Smooth muscle cell (in vitro differentiated cells): ENCODE data around the gene ATAD2B. TPM values are rescaled to one million over a fixed set of nuclear protein-coding genes. Genes with fewer than 3 reads are reported as not detected.

Source experiments
- DNase-seq: peaks from one replicate; lab custom pipeline; 2025; ENCODE audit not compliant: unreplicated experiment; lab: John Stamatoyannopoulos, UW
- H2AFZ ChIP-seq: fragments of 200-600 bp; sonication (generic); 2 replicates; pipeline ENCODE4 v1.6.0; 2016; ENCODE audit warnings: antibody characterized with exemption, low read depth, mild to moderate bottlenecking
- H3F3A ChIP-seq: fragments of 200-600 bp; sonication (generic); 2 replicates; pipeline ENCODE4 v1.6.0; 2017; ENCODE audit warnings: antibody characterized with exemption, low read depth
- H3K27ac ChIP-seq: fragments of 200-600 bp; sonication (generic); 2 replicates; pipeline ENCODE4 v1.5.1; 2016; ENCODE audit warnings: low read depth, mild to moderate bottlenecking
- H3K27me3 ChIP-seq: fragments of 200-600 bp; sonication (generic); 2 replicates; pipeline ENCODE4 v1.6.1; 2016; ENCODE audit warnings: low read depth, mild to moderate bottlenecking
- H3K36me3 ChIP-seq: fragments of 200-600 bp; sonication (generic); 2 replicates; pipeline ENCODE4 v1.5.1; 2016; ENCODE audit warnings: low read depth
- H3K4me1 ChIP-seq: fragments of 200-600 bp; sonication (generic); 2 replicates; pipeline ENCODE4 v1.5.1; 2016; ENCODE audit warnings: low read depth
- H3K4me2 ChIP-seq: fragments of 200-600 bp; sonication (generic); 2 replicates; pipeline ENCODE4 v1.6.0; 2016; ENCODE audit warnings: mild to moderate bottlenecking
- H3K4me3 ChIP-seq: fragments of 200-600 bp; sonication (generic); 2 replicates; pipeline ENCODE4 v1.5.1; 2016; ENCODE audit warnings: mild to moderate bottlenecking
- H3K79me2 ChIP-seq: fragments of 200-600 bp; sonication (generic); 2 replicates; pipeline ENCODE4 v1.6.0; 2016; ENCODE audit warnings: low read depth, mild to moderate bottlenecking
- H3K9ac ChIP-seq: fragments of 200-600 bp; sonication (generic); 2 replicates; pipeline ENCODE4 v1.6.0; 2016; ENCODE audit warnings: low read depth
- H3K9me3 ChIP-seq: fragments of 200-600 bp; sonication (generic); replicated peaks from 2 replicates; pipeline ENCODE4 v1.5.1; 2016; ENCODE audit warnings: low read depth
- H4K20me1 ChIP-seq: fragments of 200-600 bp; sonication (generic); 2 replicates; pipeline ENCODE4 v1.6.0; 2016; ENCODE audit warnings: low read depth
- WGBS: methylation state at CpG from one replicate; pipeline ENCODE4 v1.1.7; 2016; ENCODE audit warnings: low lambda C conversion rate; 5-methylcytosine and 5-hydroxymethylcytosine counted together
- polyA plus RNA-seq: library from polyadenylated mRNA; unstranded; fragments of >200 nt; fragmentation: Nextera tagmentation; extraction: Ambion mirVana; gene quantifications from 2 replicates; pipeline ENCODE4 v1.2.1, GENCODE V29; 2016
- total RNA-seq: library from RNA; depleted of rRNA; stranded (reverse); fragments of >200 nt; gene quantifications from 2 replicates; pipeline ENCODE4 v1.2.3, GENCODE V29; 2014
- TF ChIP-seq, protein P1 (sequence below): fragments of 200-600 bp; sonication (generic); IDR thresholded peaks from 2 replicates; pipeline ENCODE4 v1.5.1; 2017; ENCODE audit warnings: borderline replicate concordance, mild to moderate bottlenecking, antibody characterized with exemption; ENCODE audit not compliant: insufficient read depth, poor library complexity, severe bottlenecking

Gene ATAD2B
- total and polyA plus RNA-seq, 2 experiments from 2014 or later = 6.2 to 17.5 TPM

DNA sequence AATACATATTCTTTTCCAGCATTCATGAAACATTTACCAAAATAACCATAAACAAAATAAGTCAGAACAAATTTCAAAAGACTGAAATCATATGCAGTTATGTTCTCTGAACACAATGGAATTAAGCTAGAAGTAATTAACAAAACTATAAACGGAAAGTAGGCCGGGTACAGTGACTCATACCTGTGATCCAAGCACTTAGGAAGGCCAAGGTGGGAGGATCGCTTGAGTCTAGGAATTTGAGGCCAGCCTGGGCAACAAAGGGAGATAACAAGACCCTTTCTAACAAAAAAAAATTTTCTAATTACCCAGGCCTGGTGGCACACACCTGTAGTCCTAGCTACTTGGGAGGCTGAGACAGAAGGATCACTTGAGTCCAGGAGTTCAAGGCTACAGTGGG is 14.9 kb downstream of the ATAD2B start:
- DNase-seq = no peak
- H2AFZ ChIP-seq = no peak overlapping the region
- H3K4me3 ChIP-seq = no peak overlapping the region
- H3K36me3 ChIP-seq = no peaks in the 10 kb centered on the region
- WGBS = 66% methylated on average over 3 of the region's 3 CpGs
- no peak overlapping the region for H3K9ac ChIP-seq
- H3K4me1 ChIP-seq = peaks cover 6% of the 10 kb centered on the region
- H3K79me2 ChIP-seq = peaks cover 78% of the 10 kb centered on the region
- no peaks in the 10 kb centered on the region for H3K27me3 ChIP-seq
- no peak overlapping the region for H3K4me2 ChIP-seq
- H3F3A ChIP-seq = peaks cover 12% of the 10 kb centered on the region
- H4K20me1 ChIP-seq = peaks cover 70% of the 10 kb centered on the region
- TF ChIP-seq, protein P1, sequence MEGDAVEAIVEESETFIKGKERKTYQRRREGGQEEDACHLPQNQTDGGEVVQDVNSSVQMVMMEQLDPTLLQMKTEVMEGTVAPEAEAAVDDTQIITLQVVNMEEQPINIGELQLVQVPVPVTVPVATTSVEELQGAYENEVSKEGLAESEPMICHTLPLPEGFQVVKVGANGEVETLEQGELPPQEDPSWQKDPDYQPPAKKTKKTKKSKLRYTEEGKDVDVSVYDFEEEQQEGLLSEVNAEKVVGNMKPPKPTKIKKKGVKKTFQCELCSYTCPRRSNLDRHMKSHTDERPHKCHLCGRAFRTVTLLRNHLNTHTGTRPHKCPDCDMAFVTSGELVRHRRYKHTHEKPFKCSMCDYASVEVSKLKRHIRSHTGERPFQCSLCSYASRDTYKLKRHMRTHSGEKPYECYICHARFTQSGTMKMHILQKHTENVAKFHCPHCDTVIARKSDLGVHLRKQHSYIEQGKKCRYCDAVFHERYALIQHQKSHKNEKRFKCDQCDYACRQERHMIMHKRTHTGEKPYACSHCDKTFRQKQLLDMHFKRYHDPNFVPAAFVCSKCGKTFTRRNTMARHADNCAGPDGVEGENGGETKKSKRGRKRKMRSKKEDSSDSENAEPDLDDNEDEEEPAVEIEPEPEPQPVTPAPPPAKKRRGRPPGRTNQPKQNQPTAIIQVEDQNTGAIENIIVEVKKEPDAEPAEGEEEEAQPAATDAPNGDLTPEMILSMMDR = no peak
- H3K27ac ChIP-seq = peak overlapping the region; percentile 35
- no peaks in the 10 kb centered on the region for H3K9me3 ChIP-seq

DNA sequence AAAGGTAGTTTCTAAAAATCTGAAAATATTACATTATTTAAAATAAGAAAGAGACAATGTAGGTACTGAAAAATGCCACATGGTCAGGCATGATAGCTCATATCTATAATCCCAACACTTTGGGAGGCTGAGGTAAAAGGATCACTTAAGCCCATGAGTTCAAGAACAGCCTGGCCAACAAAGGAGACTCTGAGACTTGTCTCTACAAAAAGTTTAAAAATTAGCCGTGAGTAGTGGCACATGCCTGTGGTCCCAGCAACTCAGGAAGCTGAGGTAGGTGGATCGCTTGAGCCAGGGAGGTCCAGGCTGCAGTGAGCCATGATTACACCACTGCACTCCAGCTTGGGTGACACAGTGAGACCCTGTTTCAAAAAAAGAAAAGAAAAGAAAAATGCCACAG is 21.8 kb downstream of the ATAD2B start:
- no peak for DNase-seq
- Histone ChIP-seq H3F3A (no peaks in the 10 kb centered on the region), H3K4me2 (no peak overlapping the region), H3K4me1 (peaks cover 15% of the 10 kb centered on the region), H3K4me3 (no peak overlapping the region), H3K27me3 (no peaks in the 10 kb centered on the region), H3K9ac (no peak overlapping the region), H3K79me2 (peaks cover 69% of the 10 kb centered on the region), H3K9me3 (no peaks in the 10 kb centered on the region), H4K20me1 (peaks cover 54% of the 10 kb centered on the region), H2AFZ (no peak overlapping the region), H3K27ac (peak overlapping the region; percentile 44), H3K36me3 (no peaks in the 10 kb centered on the region)
- 44% methylated on average over 2 of the region's 2 CpGs for WGBS
- TF ChIP-seq, protein P1 = no peak

DNA sequence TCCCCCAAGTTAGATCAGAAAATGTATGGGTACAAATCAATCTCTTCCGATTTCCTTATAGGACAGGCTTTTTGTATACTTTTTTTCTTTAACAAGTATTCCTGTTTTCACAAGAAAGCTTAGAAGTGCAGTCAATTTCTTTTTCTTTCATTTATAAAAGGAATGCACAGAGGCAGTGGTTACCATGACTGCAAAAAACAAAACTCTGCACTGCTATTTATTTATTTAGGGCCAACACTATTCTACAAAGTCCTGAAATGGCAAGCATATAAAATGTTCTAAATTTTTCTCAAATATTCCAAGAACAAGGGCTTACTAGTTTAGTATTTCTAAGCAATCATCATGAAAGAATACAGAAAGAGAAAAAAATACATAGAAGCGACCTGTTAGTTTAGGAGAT is 22.2 kb downstream of the ATAD2B start:
- peak overlapping the region; percentile 44 for H3K27ac ChIP-seq
- TF ChIP-seq, protein P1 = no peak
- 99% methylated on average over 2 of the region's 2 CpGs for WGBS

DNA sequence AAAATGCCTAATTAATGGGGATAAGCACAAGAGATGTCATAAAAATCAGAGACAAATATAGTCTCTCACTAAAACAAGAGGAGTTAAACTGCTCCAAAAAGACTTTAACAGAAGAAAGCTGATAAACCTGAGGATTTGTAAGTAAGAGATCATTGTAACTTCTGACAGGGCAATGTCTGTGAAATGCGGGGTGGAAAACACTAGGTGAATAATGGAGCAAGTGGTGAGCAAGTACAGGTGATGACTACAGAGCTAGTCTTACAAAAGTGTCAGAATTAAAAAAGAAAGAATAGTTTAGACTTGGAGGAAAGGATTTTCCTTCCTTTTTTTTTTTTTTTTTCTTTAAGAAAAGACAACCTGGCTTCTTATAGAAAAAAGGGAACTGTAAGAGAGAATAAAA is 22.7 kb downstream of the ATAD2B start:
- H2AFZ ChIP-seq = no peak overlapping the region
- no peaks in the 10 kb centered on the region for H3K36me3 ChIP-seq
- TF ChIP-seq, protein P1 = no peak
- WGBS = 70% methylated on average over 1 of the region's 1 CpG
- H3K4me3 ChIP-seq = no peak overlapping the region
- no peaks in the 10 kb centered on the region for H3K9me3 ChIP-seq
- no peak overlapping the region for H3K9ac ChIP-seq
- peak overlapping the region; percentile 44 for H3K27ac ChIP-seq
- peaks cover 15% of the 10 kb centered on the region for H3K4me1 ChIP-seq
- no peaks in the 10 kb centered on the region for H3K27me3 ChIP-seq
- peaks cover 70% of the 10 kb centered on the region for H3K79me2 ChIP-seq
- no peak for DNase-seq
- peaks cover 62% of the 10 kb centered on the region for H4K20me1 ChIP-seq
- no peaks in the 10 kb centered on the region for H3F3A ChIP-seq
- H3K4me2 ChIP-seq = no peak overlapping the region

More for the DNA sequence above, 22.2 kb downstream of the ATAD2B start:
- H3K4me3 ChIP-seq = no peak overlapping the region
- no peaks in the 10 kb centered on the region for H3K36me3 ChIP-seq
- no peaks in the 10 kb centered on the region for H3K27me3 ChIP-seq
- no peak for DNase-seq
- H3K9me3 ChIP-seq = no peaks in the 10 kb centered on the region
- H3F3A ChIP-seq = no peaks in the 10 kb centered on the region
- peaks cover 70% of the 10 kb centered on the region for H3K79me2 ChIP-seq
- peaks cover 57% of the 10 kb centered on the region for H4K20me1 ChIP-seq
- H3K9ac ChIP-seq = no peak overlapping the region
- no peak overlapping the region for H3K4me2 ChIP-seq
- no peak overlapping the region for H2AFZ ChIP-seq
- peaks cover 15% of the 10 kb centered on the region for H3K4me1 ChIP-seq
